Measurements from ENCODE around the gene SPINK5. TPM values are rescaled to one million over a fixed set of nuclear protein-coding genes. Genes with fewer than 3 reads are reported as not detected.
A peak's percentile ranks its signal among the peaks of the same experiment; 100 is the strongest.

SPINK5 gene
- total and polyA plus RNA-seq, 2 experiments from 2014 or later, result 3.0 to 4.4 TPM

- H3K36me3 ChIP-seq (replicated peaks; ENCODE audit: insufficient read depth, low read depth), result no peaks in the 10 kb centered on the region
- no peak for TF ChIP-seq CTCF (IDR thresholded peaks at IDR 0.05; ENCODE audit: poor library complexity)
- no peak for TF ChIP-seq EZH2phosphoT487 (IDR thresholded peaks at IDR 0.05; ENCODE audit: low read depth, severe bottlenecking, unreplicated experiment)
- no peak for TF ChIP-seq EZH2 (IDR thresholded peaks at IDR 0.05; ENCODE audit: borderline replicate concordance)
- no peaks in the 10 kb centered on the region for H3K79me2 ChIP-seq
- H3K27ac ChIP-seq, result peak overlapping the region; percentile 92
- H2AFZ ChIP-seq, result no peak overlapping the region
- no peaks in the 10 kb centered on the region for H4K20me1 ChIP-seq (ENCODE audit: insufficient read depth, poor library complexity, severe bottlenecking)
- no peaks in the 10 kb centered on the region for H3K27me3 ChIP-seq
- peak overlapping the region; percentile 13 for H3K4me2 ChIP-seq
- H3K9me2 ChIP-seq (replicated peaks; ENCODE audit: insufficient read depth), result no peaks in the 10 kb centered on the region
- H3K9me3 ChIP-seq (ENCODE audit: low read depth), result no peaks in the 10 kb centered on the region
- H3K4me3 ChIP-seq, result no peak overlapping the region
- peaks cover 24% of the 10 kb centered on the region for H3K4me1 ChIP-seq (ENCODE audit: insufficient read depth)
- DNase-seq (ENCODE audit: low spot score), result peak; percentile 79
Observed at GRCh38 chr5:148145916-148146315, 82.1 kb downstream of the SPINK5 start.

- H3K27ac ChIP-seq, result peak overlapping the region; percentile 92
- no peaks in the 10 kb centered on the region for H3K79me2 ChIP-seq
- no peaks in the 10 kb centered on the region for H3K9me2 ChIP-seq (replicated peaks; ENCODE audit: insufficient read depth)
- H3K9me3 ChIP-seq (ENCODE audit: low read depth), result no peaks in the 10 kb centered on the region
- no peak overlapping the region for H3K4me3 ChIP-seq
- 58% methylated on average over 1 of the region's 1 CpG for WGBS (ENCODE audit: low lambda C conversion rate, missing lambda C conversion rate)
- H3K36me3 ChIP-seq (replicated peaks; ENCODE audit: insufficient read depth, low read depth), result no peaks in the 10 kb centered on the region
- no peaks in the 10 kb centered on the region for H3K27me3 ChIP-seq
- H2AFZ ChIP-seq, result no peak overlapping the region
- H4K20me1 ChIP-seq (ENCODE audit: insufficient read depth, poor library complexity, severe bottlenecking), result no peaks in the 10 kb centered on the region
- TF ChIP-seq EZH2phosphoT487 (IDR thresholded peaks at IDR 0.05; ENCODE audit: low read depth, severe bottlenecking, unreplicated experiment) (no peak), CTCF (IDR thresholded peaks at IDR 0.05; ENCODE audit: poor library complexity) (no peak), EZH2 (IDR thresholded peaks at IDR 0.05; ENCODE audit: borderline replicate concordance) (no peak)
- H3K4me1 ChIP-seq (ENCODE audit: insufficient read depth), result peaks cover 24% of the 10 kb centered on the region
- peak overlapping the region; percentile 53 for H3K4me2 ChIP-seq
- DNase-seq (ENCODE audit: low spot score), result no peak
Observed at GRCh38 chr5:148146487-148146886, 82.7 kb downstream of the SPINK5 start.

GRCh38 chr5:148147415-148147814 lies 83.6 kb downstream of the SPINK5 start:
- Histone ChIP-seq H3K4me3 (no peak overlapping the region), H3K27ac (peak overlapping the region; percentile 92), H3K9me2 (replicated peaks; ENCODE audit: insufficient read depth) (no peaks in the 10 kb centered on the region), H3K4me1 (ENCODE audit: insufficient read depth) (peaks cover 24% of the 10 kb centered on the region), H4K20me1 (ENCODE audit: insufficient read depth, poor library complexity, severe bottlenecking) (no peaks in the 10 kb centered on the region), H3K79me2 (no peaks in the 10 kb centered on the region), H3K9me3 (ENCODE audit: low read depth) (no peaks in the 10 kb centered on the region), H2AFZ (peak overlapping the region; percentile 57), H3K36me3 (replicated peaks; ENCODE audit: insufficient read depth, low read depth) (no peaks in the 10 kb centered on the region), H3K4me2 (peak overlapping the region; percentile 53), H3K27me3 (no peaks in the 10 kb centered on the region)
- WGBS (ENCODE audit: low lambda C conversion rate, missing lambda C conversion rate), result 60% methylated on average over 4 of the region's 4 CpGs
- peak; percentile 46 for DNase-seq (ENCODE audit: low spot score)
- TF ChIP-seq CTCF (IDR thresholded peaks at IDR 0.05; ENCODE audit: poor library complexity), result no peak
- no peak for TF ChIP-seq EZH2phosphoT487 (IDR thresholded peaks at IDR 0.05; ENCODE audit: low read depth, severe bottlenecking, unreplicated experiment)
- no peak for TF ChIP-seq EZH2 (IDR thresholded peaks at IDR 0.05; ENCODE audit: borderline replicate concordance)

GRCh38 chr5:148151872-148152271 lies 88.1 kb downstream of the SPINK5 start:
- Histone ChIP-seq H3K4me1 (ENCODE audit: insufficient read depth) (peaks cover 4% of the 10 kb centered on the region), H3K27ac (no peak overlapping the region), H3K4me2 (no peak overlapping the region), H3K27me3 (no peaks in the 10 kb centered on the region), H2AFZ (no peak overlapping the region), H3K36me3 (replicated peaks; ENCODE audit: insufficient read depth, low read depth) (no peaks in the 10 kb centered on the region), H3K9me2 (replicated peaks; ENCODE audit: insufficient read depth) (no peaks in the 10 kb centered on the region), H4K20me1 (ENCODE audit: insufficient read depth, poor library complexity, severe bottlenecking) (no peaks in the 10 kb centered on the region), H3K9me3 (ENCODE audit: low read depth) (no peaks in the 10 kb centered on the region), H3K79me2 (no peaks in the 10 kb centered on the region), H3K4me3 (no peak overlapping the region)
- 89% methylated on average over 2 of the region's 2 CpGs for WGBS (ENCODE audit: low lambda C conversion rate, missing lambda C conversion rate)
- no peak for DNase-seq (ENCODE audit: low spot score)
- no peak for TF ChIP-seq EZH2phosphoT487 (IDR thresholded peaks at IDR 0.05; ENCODE audit: low read depth, severe bottlenecking, unreplicated experiment)
- no peak for TF ChIP-seq EZH2 (IDR thresholded peaks at IDR 0.05; ENCODE audit: borderline replicate concordance)

Measured in hepatocyte (in vitro differentiated cells).